Heart left ventricle (tissue), 16 donors: ENCODE results near the gene TPST2. TPM values are rescaled to one million over a fixed set of nuclear protein-coding genes. Genes with fewer than 3 reads are reported as not detected.
A peak's percentile ranks its signal among the peaks of the same experiment; 100 is the strongest.

ENCODE experiments used
- ATAC-seq, 4 donors: fragments of 200-7000 bp; cut with Tn5 transposase; one replicate each; pipeline ENCODE4 v1.9.1; 2020 to 2022; ENCODE audit warnings: moderate library complexity in 4 of 4, mild to moderate bottlenecking in 3 of 4, moderate number of reproducible peaks in 1 of 4
- DNase-seq, 5 donors: peaks; one replicate each; pipeline ENCODE4 v3.0.0-alpha.2; 2020
- H3K27ac ChIP-seq, 12 donors: fragments of 200-600 bp; sonication (generic) in 4 of 12; one replicate each; pipeline versions ENCODE4 v1.5.0 to v1.8.0; 2016 to 2022; ENCODE audit warnings: mild to moderate bottlenecking in 2 of 12
- H3K27me3 ChIP-seq, 9 donors: fragments of 200-600 bp; sonication (generic) in 2 of 9; one replicate each; pipeline versions ENCODE4 v1.5.1 to v1.8.0; 2016 to 2022; ENCODE audit warnings: mild to moderate bottlenecking in 3 of 9
- H3K36me3 ChIP-seq, 9 donors: fragments of 200-600 bp; sonication (generic) in 2 of 9; one replicate each; pipeline versions ENCODE4 v1.5.0 to v1.8.0; 2018 to 2022; ENCODE audit warnings: mild to moderate bottlenecking in 2 of 9
- H3K4me1 ChIP-seq, 12 donors: fragments of 200-600 bp; sonication (generic) in 4 of 12; one replicate each; pipeline versions ENCODE4 v1.5.0 to v1.8.0; 2016 to 2022; ENCODE audit warnings: mild to moderate bottlenecking in 3 of 12
- H3K4me3 ChIP-seq, 12 donors: fragments of 200-600 bp; sonication (generic) in 4 of 12; one replicate each; pipeline versions ENCODE4 v1.5.0 to v1.8.0; 2017 to 2022; ENCODE audit warnings: mild to moderate bottlenecking in 9 of 12, moderate library complexity in 4 of 12
- H3K9me3 ChIP-seq, 12 donors: fragments of 200-600 bp; sonication (generic) in 4 of 12; one replicate each; pipeline versions ENCODE4 v1.5.0 to v1.8.0; 2016 to 2022; ENCODE audit warnings: mild to moderate bottlenecking in 1 of 12
- POLR2A ChIP-seq, 2 donors: fragments of 450-650 bp; IDR thresholded peaks; one replicate each; pipeline ENCODE4 v1.6.1; 2017; ENCODE audit warnings: antibody characterized with exemption in 2 of 2, mild to moderate bottlenecking in 2 of 2, moderate library complexity in 2 of 2
- WGBS, 4 donors: extraction: QIAGEN DNeasy Blood & Tissue Kit in 2 of 4; methylation state at CpG; one replicate each; pipeline versions ENCODE4 v1.1.5 to v1.1.7; 2013 to 2018; 5-methylcytosine and 5-hydroxymethylcytosine counted together
- intact Hi-C, 10 donors: fragments of 100-400 bp; cut with DNase I; formaldehyde crosslinking; loops; one replicate each; pipeline versions ENCODE4 v1.11.1 to v1.14.2; 2022
- polyA plus RNA-seq, 2 donors: library from polyadenylated mRNA; stranded (reverse); fragments of 200-250 nt; gene quantifications; one replicate each; pipeline ENCODE4 v1.2.3, GENCODE V29; 2013
- total RNA-seq, 9 donors: library from RNA; depleted of rRNA in 2 of 9; stranded (reverse); fragments of >200 nt in 2 of 9; fragmentation: NEBNext Ultra II Directional in 3 of 9; extraction: Animal tissue kit (Norgen Biotek cat#: 25700) in 3 of 9; gene quantifications; one replicate each; pipeline versions ENCODE4 v1.1.0 to v1.2.4, GENCODE V29; 2016 to 2023
- TF ChIP-seq, protein P1 (sequence below), 12 donors: fragments of 200-600 bp; sonication (generic) in 4 of 12; IDR thresholded peaks; one replicate each; pipeline versions ENCODE4 v1.5.0 to v1.8.0; 2018 to 2022; ENCODE audit warnings: antibody characterized with exemption in 12 of 12, mild to moderate bottlenecking in 5 of 12
- donor health status: ischemic (EF 13 %, LVEDD 7.1; RV severe dilation, severe dysfunction).
- donor health status: healthy with polysubstance abuse.
- donor health status: DM: no; HTN: yes; CAD: no.
- donor health status: DM: no; HTN: no; CAD: no.
- donor health status: ischemic (EF 25% LVEDD 6.9; RV normal size, moderate dysfunction).
- donor health status: ischemic (EF 25% LVEDD 5.7; RV mildly dilated, moderate dysfunction).
- donor health status: healthy.
- donor health status: DM: yes; HTN: yes; CAD: no.
- donor health status: ischemic (EF 35%, LVEDD 5.7; RV mildly dilated, moderate dysfunction).
- donor health status: nonischemic (EF 11% LVEDD 7.7; RV severe dilation, severe dysfunction).
- donor health status: DM: yes; HTN: yes; CAD: no.
- donor health status: PGD.
- donor health status: ischemic (EF 29% LVEDD 5.4; RV normal size, mild dysfunction).
- donor health status: nonischemic (EF 23%, LVEDD 6.1; RV moderate dilation, normal function).

TPST2 gene
- total and polyA plus RNA-seq, 11 donors: 12.1 to 103 (median 25.2) TPM

DNA sequence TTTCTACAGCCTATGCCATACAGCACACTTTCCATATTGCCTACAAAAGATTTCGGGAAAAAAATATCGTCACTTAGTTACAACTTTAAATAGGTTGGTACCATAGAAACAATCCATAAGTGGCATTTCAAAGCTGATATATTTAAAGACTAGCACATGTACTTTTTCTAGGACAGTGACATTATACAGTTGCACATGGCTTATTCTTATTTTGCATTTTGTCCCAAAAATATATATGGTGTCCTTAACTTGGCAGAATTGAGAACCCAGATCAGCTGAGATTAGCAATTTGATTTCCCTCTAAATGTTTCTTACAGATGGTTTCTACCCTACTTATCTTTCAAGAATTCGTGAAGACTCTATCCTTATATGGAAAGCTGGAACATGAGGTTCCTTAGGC, 74.0 kb downstream of the TPST2 start:
- Histone ChIP-seq H3K36me3 (no peaks in the 10 kb centered on the region), H3K27ac (no peak overlapping the region), H3K4me1 (peaks cover 0 to 26% (median 16%) of the 10 kb centered on the region in 12 donors), H3K27me3 (no peaks in the 10 kb centered on the region), H3K4me3 (no peak overlapping the region), H3K9me3 (no peaks in the 10 kb centered on the region)
- DNase-seq (no peak), ATAC-seq (no peak)
- TF ChIP-seq POLR2A (IDR thresholded peaks at IDR 0.05): no peak
- TF ChIP-seq, protein P1, sequence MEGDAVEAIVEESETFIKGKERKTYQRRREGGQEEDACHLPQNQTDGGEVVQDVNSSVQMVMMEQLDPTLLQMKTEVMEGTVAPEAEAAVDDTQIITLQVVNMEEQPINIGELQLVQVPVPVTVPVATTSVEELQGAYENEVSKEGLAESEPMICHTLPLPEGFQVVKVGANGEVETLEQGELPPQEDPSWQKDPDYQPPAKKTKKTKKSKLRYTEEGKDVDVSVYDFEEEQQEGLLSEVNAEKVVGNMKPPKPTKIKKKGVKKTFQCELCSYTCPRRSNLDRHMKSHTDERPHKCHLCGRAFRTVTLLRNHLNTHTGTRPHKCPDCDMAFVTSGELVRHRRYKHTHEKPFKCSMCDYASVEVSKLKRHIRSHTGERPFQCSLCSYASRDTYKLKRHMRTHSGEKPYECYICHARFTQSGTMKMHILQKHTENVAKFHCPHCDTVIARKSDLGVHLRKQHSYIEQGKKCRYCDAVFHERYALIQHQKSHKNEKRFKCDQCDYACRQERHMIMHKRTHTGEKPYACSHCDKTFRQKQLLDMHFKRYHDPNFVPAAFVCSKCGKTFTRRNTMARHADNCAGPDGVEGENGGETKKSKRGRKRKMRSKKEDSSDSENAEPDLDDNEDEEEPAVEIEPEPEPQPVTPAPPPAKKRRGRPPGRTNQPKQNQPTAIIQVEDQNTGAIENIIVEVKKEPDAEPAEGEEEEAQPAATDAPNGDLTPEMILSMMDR (IDR thresholded peaks at IDR 0.05): no peak
- intact Hi-C loops: loop anchor here in 1 of 10 donors (10.0 kb wide), 1 partner anchor 69 kb away; no protein-coding TSS in a partner anchor
- WGBS, 4 donors: 77 to 89% (median 81%) methylated on average over 3 of the region's 3 CpGs

GRCh38 chr22:26514419-26515161, 75.3 kb downstream of the TPST2 start:
- no peak overlapping the region for H3K4me3 ChIP-seq
- intact Hi-C loops: loop anchor here in 7 of 10 donors (5.0 to 10.0 kb wide), 2 partner anchors 70 to 73 kb away; no protein-coding TSS in a partner anchor
- no peaks in the 10 kb centered on the region for H3K27me3 ChIP-seq
- peaks cover 0 to 30% (median 20%) of the 10 kb centered on the region in 12 donors for H3K4me1 ChIP-seq
- DNase-seq (no peak), ATAC-seq (no peak)
- no peak overlapping the region for H3K27ac ChIP-seq
- H3K9me3 ChIP-seq: no peaks in the 10 kb centered on the region
- H3K36me3 ChIP-seq: peaks cover 0 to 12% (median 8%) of the 10 kb centered on the region in 9 donors
- TF ChIP-seq, protein P1 (IDR thresholded peaks at IDR 0.05): no peak
- no peak for TF ChIP-seq POLR2A (IDR thresholded peaks at IDR 0.05)
- WGBS, 4 donors: 93 to 96% (median 95%) methylated on average over 12 of the region's 12 CpGs

DNA sequence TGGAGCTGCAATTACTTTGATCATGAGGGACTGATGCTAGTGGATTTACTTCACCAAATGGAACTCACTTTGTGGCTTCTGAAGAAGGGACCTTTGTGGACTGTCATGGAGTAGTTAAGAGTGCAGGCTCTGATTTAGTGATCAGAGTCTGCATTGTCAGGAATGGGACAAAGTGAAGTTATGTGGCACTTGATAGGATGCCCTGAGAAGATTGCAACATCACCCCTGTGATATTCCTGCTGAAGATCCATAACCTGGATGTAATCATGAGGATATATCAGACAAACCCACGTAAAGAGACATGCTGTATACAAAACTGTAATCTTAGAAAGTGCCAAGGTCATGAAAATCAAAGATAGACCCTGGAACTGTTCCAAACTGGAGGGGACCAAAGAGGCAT, 76.1 kb downstream of the TPST2 start:
- no peaks in the 10 kb centered on the region for H3K27me3 ChIP-seq
- no peak for DNase-seq
- no peak for ATAC-seq
- no peak overlapping the region for H3K4me3 ChIP-seq
- intact Hi-C loops: loop anchor here in 8 of 10 donors (2.0 to 10.0 kb wide), 3 partner anchors 71 to 77 kb away; partner anchors contain the start of gene TPST2 (in 1 of the 8)
- no peak for TF ChIP-seq POLR2A (IDR thresholded peaks at IDR 0.05)
- TF ChIP-seq, protein P1 (IDR thresholded peaks at IDR 0.05): no peak
- no peak overlapping the region for H3K27ac ChIP-seq
- peaks cover 0 to 20% (median 16%) of the 10 kb centered on the region in 9 donors for H3K36me3 ChIP-seq
- no peaks in the 10 kb centered on the region for H3K9me3 ChIP-seq
- peaks cover 0 to 30% (median 20%) of the 10 kb centered on the region in 12 donors for H3K4me1 ChIP-seq
- 27 to 48% (median 43%) methylated on average over 1 of the region's 1 CpG for WGBS, 4 donors

DNA sequence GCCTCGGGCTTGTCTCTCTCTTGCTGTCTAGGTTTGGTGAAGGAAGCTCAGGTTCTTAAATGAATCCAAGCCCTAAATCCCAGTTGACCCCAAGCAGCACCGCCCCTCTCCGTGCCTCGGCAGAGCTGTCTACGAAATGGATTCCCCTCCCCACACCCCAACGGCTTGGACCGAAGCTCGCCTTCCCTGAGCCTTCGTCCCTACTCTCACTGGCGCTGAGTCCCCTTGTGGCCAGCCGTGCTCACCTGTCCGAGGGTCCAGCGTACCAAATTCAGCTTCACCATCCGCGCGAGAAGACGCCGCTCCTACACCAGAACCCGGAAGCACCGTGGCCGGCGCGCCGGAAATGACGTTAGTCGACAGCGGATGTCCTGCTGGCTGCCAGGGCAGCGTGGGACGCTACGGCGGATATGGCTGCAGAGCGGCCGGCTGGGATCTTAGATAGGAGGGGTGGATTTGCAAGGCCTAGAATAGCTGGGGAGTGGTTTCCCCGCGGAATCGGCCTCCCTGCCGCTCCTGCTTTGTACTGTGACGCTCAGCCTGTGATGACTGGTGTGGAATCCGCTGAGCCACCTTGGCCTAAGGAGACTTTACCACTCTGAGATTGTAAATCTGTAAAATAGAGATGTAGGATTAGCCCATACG, 77.7 kb downstream of the TPST2 start, which contains the start of gene TFIP11:
TSS of gene TFIP11 (minus strand) at position 325 of the 645 bp plus-strand sequence. CDS start 2,201 bp downstream, outside the sequence.
- Histone ChIP-seq H3K27me3 (no peaks in the 10 kb centered on the region), H3K4me3 (peak within 1 kb of the TSS; percentile 59 to 99 (median 84)), H3K36me3 (peaks cover 0 to 36% (median 32%) of the 10 kb centered on the region in 9 donors), H3K9me3 (no peaks in the 10 kb centered on the region), H3K27ac (peak within 1 kb of the TSS in 11 of 12 donors; percentile 72 to 93 (median 82)), H3K4me1 (peaks cover 0 to 30% (median 20%) of the 10 kb centered on the region in 12 donors)
- DNase-seq: peak; percentile 94 to 98 (median 95)
- peak in 1 of 2 donors; percentile 70 for TF ChIP-seq POLR2A (IDR thresholded peaks at IDR 0.05)
- TF ChIP-seq, protein P1 (IDR thresholded peaks at IDR 0.05): no peak
- 0 to 1% (median 0%) methylated on average over 11 to 40 of the region's 40 CpGs for WGBS, 4 donors
- peak; percentile 98 to 100 (median 100) for ATAC-seq
- intact Hi-C loops: loop anchor here in 8 of 10 donors (2.0 to 10.0 kb wide), 3 partner anchors 73 to 79 kb away; partner anchors contain the start of gene TPST2 (in 1 of the 8)
